Rectal smooth muscle tissue (tissue), 1 donor: ENCODE results near the gene MAK.
A peak's percentile ranks its signal among the peaks of the same experiment; 100 is the strongest.
"Not testable (repeated sequence)": the region's sequence is repeated elsewhere in the genome, so short reads cannot be mapped to it uniquely, and the experiment has no call there.

Experiments
- H3K27ac ChIP-seq: one replicate; pipeline ENCODE4 v1.7.0; 2013; ENCODE audit warnings: low read depth, low read length, inconsistent platforms
- H3K27me3 ChIP-seq: one replicate; pipeline ENCODE4 v1.7.0; 2013; ENCODE audit warnings: low read length; ENCODE audit not compliant: control insufficient read depth, insufficient read depth
- H3K36me3 ChIP-seq: one replicate; pipeline ENCODE4 v1.7.0; 2013; ENCODE audit warnings: low read length; ENCODE audit not compliant: control insufficient read depth, insufficient read depth
- H3K4me1 ChIP-seq: one replicate; pipeline ENCODE4 v1.7.0; 2013; ENCODE audit warnings: low read length; ENCODE audit not compliant: control insufficient read depth, insufficient read depth
- H3K4me3 ChIP-seq: one replicate; pipeline ENCODE4 v1.7.0; 2013; ENCODE audit warnings: low read length
- H3K9ac ChIP-seq: one replicate; pipeline ENCODE4 v1.7.0; 2013; ENCODE audit warnings: low read length

The MAK gene

DNA sequence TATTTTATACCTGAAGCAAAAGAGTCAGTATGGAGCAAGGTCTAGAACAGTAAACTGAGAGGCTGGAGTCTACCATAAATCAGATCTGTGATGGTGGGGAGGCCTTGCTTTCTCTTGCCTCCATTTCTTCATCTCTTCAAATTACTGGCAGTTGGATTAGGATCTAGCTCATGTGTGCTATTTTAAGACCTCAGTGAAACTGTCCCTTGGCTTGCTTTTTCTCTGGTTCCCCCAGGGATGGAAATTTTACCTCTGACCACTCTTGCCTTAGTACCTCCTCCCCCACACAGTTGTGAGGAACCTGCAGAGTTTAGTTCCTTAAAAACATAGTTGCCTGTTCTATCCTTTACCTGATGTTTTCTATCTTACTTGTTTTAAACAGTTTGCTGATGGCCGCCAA lies 82.3 kb downstream of the MAK start:
- Histone ChIP-seq H3K4me1 (no peaks in the 10 kb centered on the region), H3K27me3 (no peaks in the 10 kb centered on the region), H3K36me3 (peaks cover 10% of the 10 kb centered on the region), H3K27ac (no peak overlapping the region), H3K4me3 (no peak overlapping the region), H3K9ac (no peak overlapping the region)

DNA sequence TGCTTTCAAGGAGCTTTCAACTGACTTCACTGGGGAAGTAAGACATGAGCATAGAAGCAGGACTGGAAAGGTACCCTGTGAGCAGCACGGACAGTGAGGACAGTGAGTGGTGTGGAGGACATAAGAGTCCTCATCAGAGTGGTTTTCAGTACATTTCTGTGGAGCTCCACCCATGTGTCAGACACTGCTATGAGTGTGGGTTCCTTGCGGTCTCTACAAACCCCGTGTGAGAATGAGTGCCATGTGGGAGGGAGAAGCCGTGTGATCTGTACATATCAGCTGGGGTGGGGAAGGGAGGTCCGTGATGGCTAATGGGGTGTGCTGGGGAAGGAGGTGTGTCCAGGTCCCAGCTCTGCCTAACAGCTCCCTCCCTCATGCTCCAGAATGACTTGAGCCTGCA lies 86.6 kb downstream of the MAK start:
- H3K4me1 ChIP-seq, H3K9ac ChIP-seq, H3K4me3 ChIP-seq, H3K27me3 ChIP-seq, H3K27ac ChIP-seq: not testable (repeated sequence)
- peaks cover 15% of the 10 kb centered on the region for H3K36me3 ChIP-seq

DNA sequence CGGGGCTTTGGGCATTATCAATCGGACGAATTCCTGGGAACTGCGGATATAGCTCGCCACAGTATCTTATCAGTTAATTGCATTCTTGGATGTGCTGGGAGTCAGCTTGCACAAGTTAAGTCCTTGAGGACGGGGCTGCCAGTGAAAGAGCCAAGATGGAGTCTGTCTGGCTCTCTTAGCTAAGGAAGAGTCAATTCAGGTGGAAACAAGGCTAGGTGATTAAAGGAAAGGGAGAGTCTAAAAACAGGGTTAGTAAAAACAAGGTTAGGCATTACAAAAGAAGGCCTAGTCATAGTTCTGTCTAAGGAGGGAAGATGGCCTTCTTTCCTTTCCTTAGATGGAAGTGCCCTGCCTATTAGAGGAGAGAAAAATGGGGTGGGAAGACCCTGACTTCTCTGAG lies 87.8 kb downstream of the MAK start:
- peaks cover 15% of the 10 kb centered on the region for H3K36me3 ChIP-seq
- not testable (repeated sequence) for H3K27ac ChIP-seq, H3K4me1 ChIP-seq, H3K27me3 ChIP-seq, H3K9ac ChIP-seq, H3K4me3 ChIP-seq

DNA sequence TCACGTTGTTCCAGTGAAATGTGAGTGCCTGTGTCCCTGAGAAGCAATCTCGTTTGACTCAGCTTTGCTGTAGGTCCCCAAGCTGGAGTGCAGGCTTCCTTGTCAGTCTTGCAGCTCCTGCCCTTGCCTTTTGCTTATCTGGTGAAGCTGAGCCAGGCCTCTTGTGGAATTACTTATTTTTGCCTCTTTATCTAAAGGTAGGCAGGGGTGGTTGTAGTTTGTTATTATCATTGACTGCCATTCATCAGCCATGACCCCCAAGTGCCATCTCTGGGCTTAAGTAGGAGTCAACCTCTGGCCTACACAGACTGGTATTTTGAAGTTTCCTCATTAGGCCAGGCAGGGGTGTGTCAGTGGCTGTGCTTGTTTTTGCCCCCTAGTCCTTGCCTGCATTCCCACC lies 88.6 kb downstream of the MAK start:
- Histone ChIP-seq H3K4me1 (peaks cover 10% of the 10 kb centered on the region), H3K4me3 (no peak overlapping the region), H3K9ac (no peak overlapping the region), H3K27me3 (no peaks in the 10 kb centered on the region), H3K36me3 (peaks cover 15% of the 10 kb centered on the region), H3K27ac (no peak overlapping the region)

DNA sequence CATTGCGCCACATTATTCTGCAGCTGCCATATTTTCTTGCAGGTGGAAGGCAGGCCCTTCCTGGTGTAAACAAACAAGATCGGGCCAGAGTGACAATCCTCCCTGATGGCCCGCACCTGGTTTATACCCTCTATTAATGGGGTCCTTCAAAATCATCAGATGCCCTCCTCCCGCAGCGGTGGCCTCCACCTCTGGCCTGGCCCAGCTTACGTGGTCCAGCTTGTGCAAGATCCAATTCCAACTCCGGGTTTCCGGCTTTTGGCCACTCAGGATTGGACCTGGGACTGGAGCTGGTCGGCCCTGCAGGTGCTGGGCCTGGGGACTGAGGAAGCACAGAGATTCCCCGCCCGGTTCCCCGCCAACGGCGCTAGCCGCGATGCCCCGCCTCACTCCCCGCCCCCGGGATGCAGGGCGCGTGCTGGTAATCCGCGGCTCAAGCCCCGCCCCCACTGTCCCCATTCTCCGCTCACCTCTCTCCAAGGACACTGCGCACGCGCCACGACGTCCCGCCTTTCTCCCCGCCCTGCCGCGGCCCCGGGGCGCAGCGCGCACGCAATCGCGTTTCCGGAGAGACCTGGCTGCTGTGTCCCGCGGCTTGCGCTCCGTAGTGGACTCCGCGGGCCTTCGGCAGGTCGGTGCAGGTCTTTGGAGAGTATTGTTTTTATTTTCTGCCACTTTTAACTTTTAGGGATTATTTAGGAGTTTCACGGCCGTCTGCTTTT lies 90.9 kb downstream of the MAK start, which contains the start of gene TMEM14B:
Gene TMEM14B, plus strand, starts transcription at position 555 of the 722 bp plus-strand sequence. CDS start 1,441 bp downstream, outside the sequence.
- H3K27me3 ChIP-seq: no peaks in the 10 kb centered on the region
- peak within 1 kb of the TSS; percentile 77 for H3K4me3 ChIP-seq
- H3K36me3 ChIP-seq: peaks cover 4% of the 10 kb centered on the region
- peak within 1 kb of the TSS; percentile 53 for H3K9ac ChIP-seq
- peak within 1 kb of the TSS; percentile 69 for H3K27ac ChIP-seq
- peaks cover 10% of the 10 kb centered on the region for H3K4me1 ChIP-seq

DNA sequence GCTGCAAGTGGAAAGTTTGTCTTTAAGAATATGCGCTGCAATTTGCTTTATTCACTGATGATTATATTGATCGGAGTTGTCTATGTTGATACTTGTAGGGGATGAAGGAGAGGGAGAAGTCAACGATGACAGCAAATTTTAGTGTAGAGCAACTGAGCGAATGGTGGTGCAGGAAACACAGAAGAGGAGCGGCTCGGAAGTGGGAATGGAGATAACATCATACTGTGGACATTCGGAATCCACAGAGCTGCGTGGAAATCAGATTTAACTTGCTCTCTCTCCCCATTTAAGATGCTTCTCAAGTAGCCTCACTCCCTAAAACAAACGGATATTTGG lies 91.5 kb downstream of the MAK start:
- Histone ChIP-seq H3K4me1 (peaks cover 10% of the 10 kb centered on the region), H3K4me3 (peak overlapping the region; percentile 77), H3K27me3 (no peaks in the 10 kb centered on the region), H3K27ac (peak overlapping the region; percentile 69), H3K9ac (no peak overlapping the region), H3K36me3 (peaks cover 4% of the 10 kb centered on the region)

DNA sequence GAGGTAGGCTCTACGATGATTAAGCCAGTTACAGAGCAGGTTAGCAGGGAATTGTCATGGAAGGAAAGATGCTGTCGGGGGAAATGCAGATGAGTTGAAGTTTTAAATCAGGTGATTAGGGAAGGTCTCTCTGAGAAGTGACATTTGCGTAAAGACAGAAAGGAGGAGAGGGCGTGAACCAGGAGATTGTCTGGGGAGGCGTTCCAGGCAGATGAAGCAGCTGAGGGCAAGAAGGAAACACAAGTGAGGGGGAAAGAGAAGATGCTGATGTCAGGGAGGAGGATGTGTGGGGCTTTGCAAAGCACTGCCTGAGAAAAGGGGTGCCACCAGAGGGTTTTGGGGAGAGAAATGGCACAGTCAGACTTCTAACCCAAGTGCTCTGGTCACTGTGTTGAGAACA lies 93.2 kb downstream of the MAK start:
- peaks cover 10% of the 10 kb centered on the region for H3K4me1 ChIP-seq
- H3K4me3 ChIP-seq: no peak overlapping the region
- H3K9ac ChIP-seq: no peak overlapping the region
- no peak overlapping the region for H3K27ac ChIP-seq
- no peaks in the 10 kb centered on the region for H3K27me3 ChIP-seq
- no peaks in the 10 kb centered on the region for H3K36me3 ChIP-seq

DNA sequence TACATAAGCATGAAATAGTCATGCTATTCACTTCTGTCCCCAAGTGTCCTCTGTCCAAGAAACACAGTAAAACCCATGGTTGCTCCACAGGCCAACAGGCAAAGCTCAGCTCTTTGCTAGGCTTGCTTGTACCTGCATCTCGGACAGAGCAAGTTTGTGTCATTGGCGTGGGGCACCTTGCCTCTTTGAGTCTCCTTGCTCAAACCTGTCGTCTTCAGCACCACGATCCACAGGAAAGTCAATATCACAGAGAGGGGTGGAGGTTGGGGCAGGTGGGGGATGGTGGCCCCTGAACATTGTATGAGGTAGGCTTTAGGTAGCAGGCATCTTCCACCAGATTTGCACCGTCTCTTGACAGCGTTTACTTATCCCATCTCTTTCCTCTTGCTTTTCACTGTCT lies 94.8 kb downstream of the MAK start:
- H3K4me1 ChIP-seq: peaks cover 4% of the 10 kb centered on the region
- H3K36me3 ChIP-seq: no peaks in the 10 kb centered on the region
- no peak overlapping the region for H3K27ac ChIP-seq
- no peak overlapping the region for H3K4me3 ChIP-seq
- H3K27me3 ChIP-seq: no peaks in the 10 kb centered on the region
- H3K9ac ChIP-seq: no peak overlapping the region

DNA sequence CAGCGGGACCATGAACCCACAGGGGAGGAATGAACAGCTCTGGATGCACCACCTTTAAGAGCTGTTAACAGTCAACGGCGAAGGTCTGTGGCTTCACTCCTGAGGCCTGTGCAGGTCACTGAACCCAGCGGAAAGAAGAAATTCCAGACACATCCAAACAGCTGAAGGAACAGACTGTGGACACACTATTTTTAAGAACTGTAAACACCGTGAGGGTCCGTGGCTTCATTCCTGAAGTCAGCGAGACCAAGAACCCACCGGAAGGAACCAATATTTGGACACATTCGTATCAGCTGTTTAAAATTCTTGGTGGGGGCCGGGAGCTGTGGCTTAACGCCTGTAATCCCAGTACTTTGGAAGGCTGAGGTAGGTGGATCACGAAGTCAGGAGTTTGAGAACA lies 96.1 kb downstream of the MAK start:
- Histone ChIP-seq H3K9ac (no peak overlapping the region), H3K36me3 (no peaks in the 10 kb centered on the region), H3K27me3 (no peaks in the 10 kb centered on the region), H3K4me3 (no peak overlapping the region), H3K4me1 (no peaks in the 10 kb centered on the region), H3K27ac (no peak overlapping the region)

DNA sequence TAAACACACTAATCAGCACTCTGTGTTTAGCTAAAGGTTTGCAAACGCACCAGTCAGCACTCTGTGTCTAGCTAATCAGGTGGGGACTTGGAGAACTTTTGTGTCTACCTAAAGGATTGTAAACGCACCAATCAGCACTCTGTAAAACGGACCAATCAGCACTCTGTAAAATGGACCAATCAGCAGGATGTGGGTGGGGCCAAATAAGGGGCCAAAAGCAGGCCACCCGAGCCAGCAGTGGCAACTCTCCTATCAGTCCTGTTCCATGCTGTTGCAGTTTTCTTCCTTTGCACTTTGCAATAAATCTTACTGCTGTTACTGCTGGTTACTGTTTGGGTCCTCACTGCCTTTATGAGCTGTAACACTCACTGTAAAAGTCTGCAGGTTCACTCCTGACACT lies 96.7 kb downstream of the MAK start:
- not testable (repeated sequence) for H3K27me3 ChIP-seq, H3K4me3 ChIP-seq, H3K36me3 ChIP-seq, H3K27ac ChIP-seq, H3K9ac ChIP-seq, H3K4me1 ChIP-seq

DNA sequence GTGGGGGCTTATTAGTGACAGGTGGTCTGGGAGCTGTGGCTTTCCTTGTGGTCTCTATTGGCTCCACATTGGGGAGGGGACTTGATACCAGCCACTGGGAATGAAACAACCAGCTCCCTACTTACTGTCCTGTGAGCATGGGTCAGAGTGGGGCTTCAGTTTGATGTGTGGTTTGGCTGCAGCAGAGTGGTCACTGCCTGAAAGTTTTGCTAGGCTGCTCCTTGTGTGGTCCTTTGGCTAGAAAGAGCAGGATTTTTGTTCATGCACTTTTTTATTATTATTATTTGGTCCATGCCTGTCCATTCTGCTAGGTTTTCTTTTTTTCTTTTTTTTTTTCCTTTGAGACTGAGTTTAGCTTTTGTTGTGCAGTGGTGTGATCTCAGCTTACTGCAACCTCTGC lies 98.3 kb downstream of the MAK start:
- no peaks in the 10 kb centered on the region for H3K36me3 ChIP-seq
- H3K27me3 ChIP-seq: no peaks in the 10 kb centered on the region
- H3K27ac ChIP-seq: no peak overlapping the region
- H3K4me3 ChIP-seq: no peak overlapping the region
- H3K9ac ChIP-seq: no peak overlapping the region
- no peaks in the 10 kb centered on the region for H3K4me1 ChIP-seq

DNA sequence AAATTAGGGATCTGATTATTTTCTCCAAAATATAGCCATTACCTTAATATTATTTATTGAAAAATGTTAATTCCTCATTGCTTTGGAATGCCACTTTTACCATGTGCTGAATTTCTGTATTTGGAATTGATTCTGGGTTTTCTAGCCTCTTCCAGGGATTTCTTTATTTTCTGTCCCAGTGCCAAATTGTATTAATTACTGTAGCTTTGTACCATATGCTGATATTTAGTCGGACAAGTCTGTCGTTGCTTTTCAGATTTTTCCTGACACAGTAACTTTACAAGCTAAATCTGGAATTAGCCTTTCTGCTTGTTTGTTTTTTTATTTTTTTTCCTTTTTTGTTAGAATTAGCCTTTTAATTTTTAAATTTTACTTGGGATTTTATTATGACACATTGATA lies 101.6 kb downstream of the MAK start:
- Histone ChIP-seq H3K27ac (no peak overlapping the region), H3K4me3 (no peak overlapping the region), H3K36me3 (peaks cover 2% of the 10 kb centered on the region), H3K27me3 (no peaks in the 10 kb centered on the region), H3K9ac (no peak overlapping the region), H3K4me1 (no peaks in the 10 kb centered on the region)

DNA sequence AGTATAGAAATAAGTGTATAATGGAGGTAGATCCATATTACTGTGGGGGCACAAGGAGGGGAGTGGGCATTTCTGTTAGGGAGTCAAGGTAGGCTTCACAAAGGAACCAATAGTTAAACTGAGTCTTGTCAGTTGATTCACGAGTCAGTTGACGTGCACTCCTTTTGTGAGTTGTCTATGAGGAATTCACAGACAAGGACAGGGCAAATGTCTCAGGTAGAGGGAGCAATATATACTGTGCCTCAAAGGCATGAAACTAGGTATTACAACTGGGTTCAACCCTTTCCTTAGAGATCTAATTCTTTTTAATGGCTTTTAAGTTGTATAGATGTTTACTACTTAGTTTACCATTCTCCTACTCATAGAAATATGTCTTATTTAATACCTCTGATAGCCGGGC lies 104.5 kb downstream of the MAK start:
- no peaks in the 10 kb centered on the region for H3K4me1 ChIP-seq
- H3K27ac ChIP-seq: no peak overlapping the region
- H3K27me3 ChIP-seq: no peaks in the 10 kb centered on the region
- H3K4me3 ChIP-seq: no peak overlapping the region
- H3K9ac ChIP-seq: no peak overlapping the region
- H3K36me3 ChIP-seq: peaks cover 8% of the 10 kb centered on the region
